Mesodermal cell (in vitro differentiated cells): ENCODE results near the gene LLCFC1.

Experiments used
- H3K27ac ChIP-seq: 2 replicates; pipeline ENCODE4 v1.7.0; 2013; ENCODE audit warnings: mild to moderate bottlenecking, low read depth, low read length, moderate library complexity; ENCODE audit not compliant: severe bottlenecking
- H3K36me3 ChIP-seq: 2 replicates; pipeline ENCODE4 v1.7.1; 2013; ENCODE audit warnings: mild to moderate bottlenecking, low read length, moderate library complexity; ENCODE audit not compliant: control insufficient read depth, insufficient read depth
- H3K4me1 ChIP-seq: one replicate; pipeline ENCODE4 v1.7.1; 2013; ENCODE audit warnings: mild to moderate bottlenecking, low read length; ENCODE audit not compliant: insufficient read depth, control insufficient read depth, poor library complexity, severe bottlenecking
- H3K4me3 ChIP-seq: 2 replicates; pipeline ENCODE4 v1.7.0; 2013; ENCODE audit warnings: low read length, control low read depth, mild to moderate bottlenecking; ENCODE audit not compliant: insufficient read depth, poor library complexity, severe bottlenecking; ENCODE audit errors: extremely low read depth
- H3K9me3 ChIP-seq: 2 replicates; pipeline ENCODE4 v1.7.1; 2013; ENCODE audit warnings: mild to moderate bottlenecking, low read length, moderate library complexity; ENCODE audit not compliant: control insufficient read depth
- WGBS, 2 experiments: methylation state at CpG; one replicate each; pipeline ENCODE4 v1.1.5; 2013; ENCODE audit warnings: missing lambda C conversion rate in 2 of 2; ENCODE audit not compliant: insufficient coverage in 2 of 2; 5-methylcytosine and 5-hydroxymethylcytosine counted together

Gene LLCFC1

GRCh38 chr7:142927949-142928348, 11.3 kb upstream of the LLCFC1 start:
- 70 to 80% methylated on average over 8 of the region's 8 CpGs for WGBS, 2 experiments
- Histone ChIP-seq H3K4me1 (no peaks in the 10 kb centered on the region), H3K9me3 (no peaks in the 10 kb centered on the region), H3K27ac (no peak overlapping the region), H3K36me3 (no peaks in the 10 kb centered on the region), H3K4me3 (no peak overlapping the region)

DNA sequence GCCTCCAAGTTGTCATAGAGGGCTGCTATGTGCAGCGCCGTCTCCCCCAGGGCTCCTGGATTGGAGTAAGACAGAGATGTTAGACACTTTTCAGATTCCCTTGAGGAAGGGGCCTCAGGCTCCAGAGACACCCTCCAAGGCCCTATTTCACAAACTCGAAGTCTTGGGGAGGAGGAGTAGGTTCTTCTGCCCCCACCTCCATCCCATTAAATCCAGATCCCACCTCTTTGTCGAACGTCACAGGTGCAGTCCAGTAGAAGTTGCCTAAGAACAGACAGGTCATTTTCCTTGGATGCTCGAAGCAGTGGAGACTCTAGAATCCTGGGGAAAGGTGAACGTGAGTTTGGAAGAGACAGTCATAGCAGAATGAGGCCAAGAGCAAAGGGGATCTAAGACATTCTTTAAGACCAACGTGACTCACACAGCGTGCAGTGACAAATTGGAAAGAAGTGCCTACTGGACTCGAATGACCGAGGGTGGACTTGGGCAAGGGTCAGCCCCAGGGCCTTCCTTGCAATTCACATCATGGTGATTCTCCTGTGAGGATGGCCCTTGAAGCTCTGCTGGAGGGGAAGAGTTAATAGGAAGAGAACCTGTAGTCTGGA, 9.1 kb upstream of the LLCFC1 start:
- WGBS, 2 experiments = 89 to 96% methylated on average over 8 of the region's 11 CpGs
- H3K27ac ChIP-seq = no peak overlapping the region
- no peaks in the 10 kb centered on the region for H3K4me1 ChIP-seq

DNA sequence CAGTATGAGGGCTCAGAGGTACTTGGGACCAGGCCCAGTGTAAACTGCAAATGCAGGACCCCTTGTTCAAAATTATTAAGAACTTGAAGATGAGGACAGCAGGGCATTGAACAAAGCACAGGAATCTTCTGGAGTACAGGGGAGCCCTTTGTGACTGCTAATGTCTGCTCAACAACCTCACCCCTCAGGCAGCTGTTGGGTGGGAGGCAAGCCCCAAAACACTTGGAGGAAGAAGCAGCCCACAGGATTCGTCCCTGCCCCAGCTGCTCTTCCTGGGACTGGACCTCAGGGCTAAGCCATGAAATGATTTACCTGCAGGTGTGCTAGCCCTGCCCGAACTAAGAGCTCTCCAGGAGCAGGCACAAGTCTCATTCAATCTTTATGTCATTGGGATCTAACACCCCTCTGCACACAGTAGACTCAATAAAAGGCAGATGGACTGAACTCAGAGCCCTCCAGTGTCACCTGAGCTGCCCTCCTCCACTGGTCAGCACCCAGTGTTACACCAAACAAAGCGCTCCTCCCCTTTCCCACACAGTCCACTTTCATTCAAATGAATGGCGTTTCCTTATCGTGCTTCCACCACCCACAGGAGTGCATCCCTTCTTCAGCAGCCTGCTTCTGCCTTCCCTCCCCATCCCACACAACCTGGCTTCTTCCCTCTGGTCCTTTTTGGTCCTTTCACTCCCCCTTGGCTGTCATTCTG, 6.7 kb upstream of the LLCFC1 start:
- Histone ChIP-seq H3K27ac (no peak overlapping the region), H3K4me3 (no peak overlapping the region), H3K9me3 (no peaks in the 10 kb centered on the region), H3K4me1 (no peaks in the 10 kb centered on the region), H3K36me3 (no peaks in the 10 kb centered on the region)
- WGBS, 2 experiments = 54 to 70% methylated on average over 5 of the region's 5 CpGs

More for the DNA sequence above, 9.1 kb upstream of the LLCFC1 start:
- H3K9me3 ChIP-seq = no peaks in the 10 kb centered on the region
- no peak overlapping the region for H3K4me3 ChIP-seq
- H3K36me3 ChIP-seq = no peaks in the 10 kb centered on the region

- no peaks in the 10 kb centered on the region for H3K36me3 ChIP-seq
- no peaks in the 10 kb centered on the region for H3K9me3 ChIP-seq
- H3K4me3 ChIP-seq = no peak overlapping the region
- H3K27ac ChIP-seq = no peak overlapping the region
- H3K4me1 ChIP-seq = no peaks in the 10 kb centered on the region
- 93 to 96% methylated on average over 5 to 6 of the region's 7 CpGs for WGBS, 2 experiments
Measured at GRCh38 chr7:142933092-142933475, 6.2 kb upstream of the LLCFC1 start.

- no peak within 1 kb of the TSS for H3K27ac ChIP-seq
- WGBS, 2 experiments = 82 to 100% methylated on average over 2 to 4 of the region's 4 CpGs
- H3K9me3 ChIP-seq = no peaks in the 10 kb centered on the region
- no peaks in the 10 kb centered on the region for H3K36me3 ChIP-seq
- H3K4me1 ChIP-seq = no peaks in the 10 kb centered on the region
- H3K4me3 ChIP-seq = no peak within 1 kb of the TSS
Measured at GRCh38 chr7:142933624-142934023, 5.7 kb upstream of the LLCFC1 start, which contains the start of gene TRPV5. TSS of gene TRPV5 (minus strand) at chr7:142933746. CDS start at chr7:142933459, 287 bp downstream.

GRCh38 chr7:142934056-142934455, 5.2 kb upstream of the LLCFC1 start:
- no peak overlapping the region for H3K27ac ChIP-seq
- H3K4me3 ChIP-seq = no peak overlapping the region
- H3K36me3 ChIP-seq = no peaks in the 10 kb centered on the region
- no peaks in the 10 kb centered on the region for H3K4me1 ChIP-seq
- no peaks in the 10 kb centered on the region for H3K9me3 ChIP-seq
- 89 to 94% methylated on average over 11 to 12 of the region's 12 CpGs for WGBS, 2 experiments

- H3K9me3 ChIP-seq = no peaks in the 10 kb centered on the region
- 83 to 93% methylated on average over 10 of the region's 12 CpGs for WGBS, 2 experiments
Measured at GRCh38 chr7:142935941-142936565, 3.2 kb upstream of the LLCFC1 start.

GRCh38 chr7:142938611-142939010, 673 bp upstream of the LLCFC1 start:
- Histone ChIP-seq H3K9me3 (no peaks in the 10 kb centered on the region), H3K4me3 (no peak overlapping the region), H3K36me3 (no peaks in the 10 kb centered on the region), H3K4me1 (no peaks in the 10 kb centered on the region), H3K27ac (no peak overlapping the region)
- WGBS, 2 experiments = 92 to 94% methylated on average over 4 of the region's 4 CpGs

More at GRCh38 chr7:142935941-142936565, 3.2 kb upstream of the LLCFC1 start:
- no peak overlapping the region for H3K4me3 ChIP-seq
- H3K4me1 ChIP-seq = no peaks in the 10 kb centered on the region
- no peaks in the 10 kb centered on the region for H3K36me3 ChIP-seq
- H3K27ac ChIP-seq = no peak overlapping the region

DNA sequence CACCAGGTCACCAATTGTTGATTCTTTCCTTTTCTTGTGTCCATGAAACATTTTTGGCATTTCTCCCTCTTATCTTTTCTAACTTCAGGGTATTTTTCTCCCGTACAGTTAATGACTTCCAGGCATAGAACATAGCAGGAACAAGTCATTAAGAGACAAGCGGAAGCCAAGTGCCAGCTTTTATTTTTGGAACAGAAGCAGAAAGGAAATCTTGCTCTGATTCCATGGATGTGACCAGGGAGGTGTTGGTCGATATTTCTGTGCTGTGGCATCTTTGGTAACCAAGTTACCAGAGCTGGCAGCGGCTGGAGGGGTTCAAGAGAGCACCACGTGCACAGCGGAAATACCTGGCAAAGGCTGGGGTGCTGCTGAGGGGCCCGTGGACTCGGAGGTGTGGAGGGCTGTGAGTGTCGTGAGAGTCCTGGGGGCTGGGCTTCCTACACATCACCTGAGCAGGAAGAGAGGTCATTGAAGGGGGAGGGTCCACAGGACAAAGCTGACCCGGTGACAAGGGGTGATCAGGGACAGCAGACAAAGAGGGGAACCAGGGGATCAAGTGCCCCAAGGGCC, 1.8 kb downstream of the LLCFC1 start:
- WGBS, 2 experiments = 92% methylated on average over 9 to 10 of the region's 10 CpGs
- Histone ChIP-seq H3K27ac (no peak overlapping the region), H3K9me3 (no peaks in the 10 kb centered on the region), H3K4me3 (no peak overlapping the region), H3K4me1 (no peaks in the 10 kb centered on the region), H3K36me3 (no peaks in the 10 kb centered on the region)

GRCh38 chr7:142941541-142941940, 2.3 kb downstream of the LLCFC1 start:
- H3K4me1 ChIP-seq = no peaks in the 10 kb centered on the region
- 92 to 97% methylated on average over 6 to 7 of the region's 7 CpGs for WGBS, 2 experiments
- no peak overlapping the region for H3K4me3 ChIP-seq
- no peaks in the 10 kb centered on the region for H3K36me3 ChIP-seq
- H3K27ac ChIP-seq = no peak overlapping the region
- H3K9me3 ChIP-seq = no peaks in the 10 kb centered on the region
